ENCODE data around the gene TEX261. TPM values are rescaled to one million over a fixed set of nuclear protein-coding genes. Genes with fewer than 3 reads are reported as not detected.
"Not testable (repeated sequence)": the region's sequence is repeated elsewhere in the genome, so short reads cannot be mapped to it uniquely, and the experiment has no call there.

The TEX261 gene
- total and polyA plus RNA-seq, 8 donors, result 19.0 to 46.2 (median 41.6) TPM

DNA sequence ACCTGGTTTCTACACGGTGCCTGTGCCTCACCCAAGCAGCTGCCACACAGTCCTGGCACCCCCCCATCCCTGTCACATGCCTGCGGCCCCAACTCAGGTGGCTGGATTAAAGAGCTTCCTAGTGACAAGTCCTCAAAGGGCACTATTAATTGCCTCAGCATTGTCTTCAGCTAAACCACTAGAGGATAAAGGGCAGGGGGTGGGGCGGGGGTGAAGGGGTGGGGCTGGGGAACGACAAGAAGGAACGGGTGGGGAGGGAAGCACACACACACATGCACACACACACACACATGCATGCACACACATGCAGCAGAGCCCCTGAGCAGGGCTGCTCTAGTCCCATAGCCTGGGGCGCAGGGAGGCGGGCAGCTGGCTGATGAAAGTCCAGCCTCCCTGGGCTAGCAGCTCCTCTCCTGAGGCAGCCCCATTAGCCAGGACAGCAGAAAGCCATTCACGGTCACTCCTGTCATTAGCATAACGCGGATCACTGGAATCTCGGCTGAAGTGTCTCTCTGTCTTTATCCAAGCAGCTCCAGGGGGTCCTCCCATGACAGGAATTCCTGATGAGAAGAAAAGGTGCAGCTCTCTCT lies 7.4 kb upstream of the TEX261 start:
- Histone ChIP-seq H3K9me3 (no peaks in the 10 kb centered on the region), H3K4me1 (no peaks in the 10 kb centered on the region), H3K27me3 (no peaks in the 10 kb centered on the region), H3K4me3 (no peak overlapping the region), H3K27ac (no peak overlapping the region), H3K36me3 (no peaks in the 10 kb centered on the region)
- 40 to 45% methylated on average over 11 of the region's 11 CpGs for WGBS, 2 donors
- no peak for ATAC-seq
- DNase-seq, result no peak
- intact Hi-C loops (cut with DNase I), result no loop called here
- no peak for FAIRE-seq
- TF ChIP-seq, protein P1, sequence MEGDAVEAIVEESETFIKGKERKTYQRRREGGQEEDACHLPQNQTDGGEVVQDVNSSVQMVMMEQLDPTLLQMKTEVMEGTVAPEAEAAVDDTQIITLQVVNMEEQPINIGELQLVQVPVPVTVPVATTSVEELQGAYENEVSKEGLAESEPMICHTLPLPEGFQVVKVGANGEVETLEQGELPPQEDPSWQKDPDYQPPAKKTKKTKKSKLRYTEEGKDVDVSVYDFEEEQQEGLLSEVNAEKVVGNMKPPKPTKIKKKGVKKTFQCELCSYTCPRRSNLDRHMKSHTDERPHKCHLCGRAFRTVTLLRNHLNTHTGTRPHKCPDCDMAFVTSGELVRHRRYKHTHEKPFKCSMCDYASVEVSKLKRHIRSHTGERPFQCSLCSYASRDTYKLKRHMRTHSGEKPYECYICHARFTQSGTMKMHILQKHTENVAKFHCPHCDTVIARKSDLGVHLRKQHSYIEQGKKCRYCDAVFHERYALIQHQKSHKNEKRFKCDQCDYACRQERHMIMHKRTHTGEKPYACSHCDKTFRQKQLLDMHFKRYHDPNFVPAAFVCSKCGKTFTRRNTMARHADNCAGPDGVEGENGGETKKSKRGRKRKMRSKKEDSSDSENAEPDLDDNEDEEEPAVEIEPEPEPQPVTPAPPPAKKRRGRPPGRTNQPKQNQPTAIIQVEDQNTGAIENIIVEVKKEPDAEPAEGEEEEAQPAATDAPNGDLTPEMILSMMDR (IDR thresholded peaks at IDR 0.05), result no peak

DNA sequence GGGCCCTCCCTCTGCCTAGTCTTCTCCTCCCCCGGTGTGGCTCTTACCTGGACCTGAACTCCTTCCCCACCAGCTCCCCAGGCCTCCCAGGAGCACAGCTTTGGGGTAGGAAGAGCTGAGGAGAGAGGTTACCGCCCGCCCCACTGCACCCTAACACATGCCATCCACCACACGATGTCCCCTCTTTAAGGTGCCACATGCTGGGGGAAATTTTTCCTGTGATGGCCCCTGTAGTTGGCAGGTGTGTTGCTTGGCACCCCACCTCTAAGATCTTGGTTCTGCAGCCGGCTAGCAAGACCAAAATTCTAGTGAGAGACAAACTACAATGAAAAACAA lies 6.9 kb upstream of the TEX261 start:
- FAIRE-seq (no peak), DNase-seq (no peak), ATAC-seq (no peak)
- Histone ChIP-seq H3K27me3 (no peaks in the 10 kb centered on the region), H3K27ac (no peak overlapping the region), H3K9me3 (no peaks in the 10 kb centered on the region), H3K36me3 (no peaks in the 10 kb centered on the region), H3K4me3 (no peak overlapping the region), H3K4me1 (no peaks in the 10 kb centered on the region)
- intact Hi-C loops (cut with DNase I), result no loop called here
- WGBS, 2 donors, result 54 to 68% methylated on average over 5 of the region's 5 CpGs
- TF ChIP-seq, protein P1 (IDR thresholded peaks at IDR 0.05), result no peak

DNA sequence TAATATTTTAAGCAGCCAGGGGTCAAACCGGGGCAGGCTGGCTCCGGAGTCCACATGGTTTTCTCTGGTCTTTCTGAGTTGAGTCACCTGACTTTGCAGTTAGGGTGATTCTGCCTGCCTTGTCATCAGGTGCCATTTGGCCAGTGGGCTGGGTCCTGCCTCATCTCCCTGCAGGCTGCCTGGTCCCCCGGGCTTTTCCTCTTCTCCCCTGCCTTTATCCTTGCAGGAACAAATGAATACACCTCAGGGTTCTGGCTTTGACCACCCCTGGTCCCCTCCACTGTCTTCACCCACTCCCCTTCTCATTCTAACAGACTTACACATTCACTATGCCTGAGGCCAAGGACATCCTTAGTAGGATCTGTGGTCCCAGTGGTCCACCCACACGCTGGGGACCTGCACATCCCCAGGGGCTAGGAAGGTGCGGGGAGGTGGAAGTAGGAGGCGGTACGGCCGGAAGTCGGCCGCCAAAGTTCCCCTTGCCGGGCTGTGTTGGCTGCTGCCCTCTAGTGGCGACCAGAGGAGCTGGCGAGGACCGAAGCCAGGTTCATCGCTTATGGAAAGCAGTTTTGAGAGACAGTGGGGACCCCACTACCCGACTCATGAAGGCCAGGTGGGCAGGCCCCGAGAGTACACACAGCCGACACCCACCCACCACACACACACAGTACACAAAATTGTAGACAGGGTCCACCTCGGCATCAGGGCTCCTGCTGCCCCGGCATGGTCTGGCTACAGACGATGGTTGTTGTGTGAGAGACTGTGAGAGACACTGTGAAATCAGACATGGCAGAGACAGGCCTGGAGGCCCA lies 6.3 kb upstream of the TEX261 start:
- intact Hi-C loops (cut with DNase I), result no loop called here
- H3K4me3 ChIP-seq, result peak overlapping the region in 2 of 4 donors; percentile 6 to 35

DNA sequence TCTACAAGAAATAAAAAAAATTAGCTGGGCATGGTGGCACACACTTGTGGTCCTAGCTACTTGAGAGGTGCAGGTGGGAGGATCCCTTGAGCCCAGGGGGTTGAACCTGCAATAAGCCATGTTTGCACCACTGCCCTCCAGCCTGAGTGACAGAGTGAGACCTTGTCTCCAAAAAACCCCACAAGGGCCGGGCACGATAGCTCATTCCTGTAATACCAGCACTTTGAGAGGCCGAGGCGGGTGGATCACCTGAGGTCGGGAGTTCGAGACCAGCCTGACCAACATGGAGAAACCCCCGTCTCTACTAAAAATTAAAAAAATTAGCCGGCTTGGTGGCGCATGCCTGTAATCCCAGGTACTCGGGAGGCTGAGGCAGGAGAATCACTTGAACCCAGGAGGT lies 5.3 kb upstream of the TEX261 start:
- DNase-seq; H3K9me3 ChIP-seq; ATAC-seq; H3K27me3 ChIP-seq; FAIRE-seq; H3K27ac ChIP-seq; H3K4me1 ChIP-seq; intact Hi-C loops (cut with DNase I); H3K4me3 ChIP-seq; H3K36me3 ChIP-seq: not testable (repeated sequence)
- WGBS, 2 donors, result 84 to 87% methylated on average over 10 of the region's 10 CpGs

More for the DNA sequence above, 6.3 kb upstream of the TEX261 start:
- no peaks in the 10 kb centered on the region for H3K9me3 ChIP-seq
- ATAC-seq (peak; percentile 89 to 98 (median 96)), FAIRE-seq (no peak), DNase-seq (peak; percentile 59 to 89 (median 81))
- H3K27me3 ChIP-seq, result no peaks in the 10 kb centered on the region
- TF ChIP-seq, protein P1 (IDR thresholded peaks at IDR 0.05), result peak; percentile 89 to 96 (median 94)
- no peaks in the 10 kb centered on the region for H3K4me1 ChIP-seq
- 20 to 22% methylated on average over 21 of the region's 21 CpGs for WGBS, 2 donors
- no peak overlapping the region for H3K27ac ChIP-seq
- H3K36me3 ChIP-seq, result no peaks in the 10 kb centered on the region

DNA sequence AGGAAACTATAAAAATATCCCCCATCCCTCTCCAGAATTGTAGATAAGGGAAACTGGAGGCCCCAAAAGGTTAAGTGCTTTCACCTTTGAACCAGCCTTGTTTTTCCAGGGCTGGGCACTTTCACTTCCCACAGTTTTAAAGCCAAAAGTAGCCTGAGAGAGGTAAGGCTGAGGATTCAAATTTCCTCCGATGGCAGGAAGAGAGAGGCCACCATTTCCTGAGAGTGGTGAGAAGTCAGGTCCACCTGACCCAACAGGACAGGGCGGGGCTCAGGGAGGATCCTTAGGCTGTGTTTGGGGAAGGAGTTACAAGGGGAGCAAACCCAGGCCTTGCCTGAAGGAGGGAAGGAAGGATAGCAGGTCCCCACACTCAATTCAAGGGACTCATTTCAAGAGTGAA lies 4.7 kb upstream of the TEX261 start:
- FAIRE-seq (no peak), ATAC-seq (no peak), DNase-seq (no peak)
- Histone ChIP-seq H3K36me3 (no peaks in the 10 kb centered on the region), H3K4me1 (no peaks in the 10 kb centered on the region), H3K4me3 (no peak overlapping the region), H3K9me3 (no peaks in the 10 kb centered on the region), H3K27ac (no peak overlapping the region), H3K27me3 (no peaks in the 10 kb centered on the region)
- intact Hi-C loops (cut with DNase I), result no loop called here
- WGBS, 2 donors, result 66 to 83% methylated on average over 2 of the region's 2 CpGs
- TF ChIP-seq, protein P1 (IDR thresholded peaks at IDR 0.05), result no peak

DNA sequence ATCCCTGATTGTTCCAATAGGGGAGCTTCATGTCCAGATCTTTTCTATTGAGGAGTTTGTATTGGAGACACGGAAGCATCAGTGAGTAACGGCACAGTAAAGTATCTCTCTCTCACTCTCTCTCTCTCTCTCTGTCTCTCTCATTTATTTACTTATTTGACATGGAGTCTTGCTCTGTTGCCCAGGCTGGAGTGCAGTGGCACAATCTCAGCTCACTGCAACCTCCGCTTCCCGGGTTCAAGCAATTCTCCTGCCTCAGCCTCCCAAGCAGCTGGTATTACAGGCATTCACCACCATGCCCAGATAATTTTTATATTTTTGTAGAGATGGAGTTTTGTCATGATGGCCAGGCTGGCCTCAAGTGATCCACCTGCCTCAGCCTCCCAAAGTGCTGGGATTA lies 4.2 kb upstream of the TEX261 start:
- WGBS, 2 donors, result 79% methylated on average over 4 of the region's 4 CpGs
- DNase-seq; ATAC-seq; intact Hi-C loops (cut with DNase I); H3K36me3 ChIP-seq; FAIRE-seq; H3K27me3 ChIP-seq; H3K4me3 ChIP-seq; H3K9me3 ChIP-seq; H3K27ac ChIP-seq; H3K4me1 ChIP-seq: not testable (repeated sequence)

Data from pancreas (tissue), 10 donors.